OCI-LY7 (cell line): ENCODE measurements around the gene ENDOV. TPM values are rescaled to one million over a fixed set of nuclear protein-coding genes. Genes with fewer than 3 reads are reported as not detected.

ENCODE experiments used
- microRNA-seq: library from miRNA; unstranded; fragments of <30 nt; microRNA quantifications from one replicate; pipeline ENCODE4 v1.2.0, GENCODE V29; 2022; ENCODE audit warnings: borderline replicate concordance
- small RNA-seq: library from RNA; depleted of rRNA; stranded (forward); fragments of <200 nt; gene quantifications from one replicate; pipeline ENCODE3, GENCODE V24; 2014
- total RNA-seq, 2 experiments: library from RNA; depleted of rRNA in 1 of 2; stranded (reverse); fragments of >200 nt in 1 of 2; shearing (Covaris generic) in 1 of 2; gene quantifications; 2 replicates each; pipeline ENCODE4 v1.2.3, GENCODE V29; 2014 to 2022

Gene ENDOV
- total RNA-seq, 2 experiments from 2014 or later = 22.4 to 33.1 TPM

Small RNAs within 50 kb of the gene (microRNA-seq; reads per million reads assigned to microRNA genes)
- not detected for gene MIR4730

Small RNAs within 50 kb of the gene (small RNA-seq; reads per million reads assigned to genes)
- not detected for gene MIR4730

Other genes with a start within 250 kb of the ENDOV start
- not detected in 2 replicates for gene CARD14, start 245.1 kb upstream of the ENDOV start, total RNA-seq (2014; rRNA removed; shearing (Covaris generic))
- not detected in 2 replicates for gene CARD14, start 245.1 kb upstream of the ENDOV start, total RNA-seq (2022)
- gene SGSH, start 194.8 kb upstream of the ENDOV start, total RNA-seq (2014; rRNA removed; shearing (Covaris generic)) = 13.8 and 14.3 TPM in 2 replicates
- 38.4 and 45.5 TPM in 2 replicates for gene SGSH, start 194.8 kb upstream of the ENDOV start, total RNA-seq (2022)
- gene SLC26A11, start 194.7 kb upstream of the ENDOV start, total RNA-seq (2014; rRNA removed; shearing (Covaris generic)) = 3.5 and 6.0 TPM in 2 replicates
- gene SLC26A11, start 194.7 kb upstream of the ENDOV start, total RNA-seq (2022) = 2.9 and 4.1 TPM in 2 replicates
- gene RNF213, start 154.3 kb upstream of the ENDOV start, total RNA-seq (2014; rRNA removed; shearing (Covaris generic)) = 41.9 and 58.8 TPM in 2 replicates
- 64.0 and 68.6 TPM in 2 replicates for gene RNF213, start 154.3 kb upstream of the ENDOV start, total RNA-seq (2022)
- 0.22 TPM in 1 of 2 replicates, not detected in the other for gene NPTX1, start 61.4 kb downstream of the ENDOV start, total RNA-seq (2014; rRNA removed; shearing (Covaris generic))
- gene NPTX1, start 61.4 kb downstream of the ENDOV start, total RNA-seq (2022) = not detected in 2 replicates
- 41.3 and 48.1 TPM in 2 replicates for gene RPTOR, start 129.7 kb downstream of the ENDOV start, total RNA-seq (2014; rRNA removed; shearing (Covaris generic))
- 80.1 and 87.8 TPM in 2 replicates for gene RPTOR, start 129.7 kb downstream of the ENDOV start, total RNA-seq (2022)